ENCODE measurements around the gene SMAD5. TPM values are rescaled to one million over a fixed set of nuclear protein-coding genes. Genes with fewer than 3 reads are reported as not detected.

SMAD5 gene
- total RNA-seq, 1 donor from 2014 or later = 68.5 TPM

GRCh38 chr5:136222580-136223235 is 90.1 kb downstream of the SMAD5 start:
- Mint-ChIP-seq H3K27me3 (ENCODE audit: unreplicated experiment) (peaks cover 4% of the 10 kb centered on the region), H3K4me1 (ENCODE audit: unreplicated experiment) (no peaks in the 10 kb centered on the region), H3K9me3 (ENCODE audit: unreplicated experiment) (peaks cover 3% of the 10 kb centered on the region), H3K4me3 (ENCODE audit: unreplicated experiment) (no peak overlapping the region), H3K27ac (ENCODE audit: unreplicated experiment) (no peak overlapping the region), H3K36me3 (ENCODE audit: low read depth, unreplicated experiment) (peaks cover 8% of the 10 kb centered on the region)
- no peak for DNase-seq (ENCODE audit: low spot score)
- TF ChIP-seq CTCF (IDR thresholded peaks at IDR 0.05; ENCODE audit: unreplicated experiment) = no peak

- H3K36me3 Mint-ChIP-seq (ENCODE audit: low read depth, unreplicated experiment) = no peaks in the 10 kb centered on the region
- DNase-seq (ENCODE audit: low spot score) = no peak
- no peaks in the 10 kb centered on the region for H3K9me3 Mint-ChIP-seq (ENCODE audit: unreplicated experiment)
- H3K4me1 Mint-ChIP-seq (ENCODE audit: unreplicated experiment) = no peaks in the 10 kb centered on the region
- H3K27ac Mint-ChIP-seq (ENCODE audit: unreplicated experiment) = no peak overlapping the region
- no peak overlapping the region for H3K4me3 Mint-ChIP-seq (ENCODE audit: unreplicated experiment)
- TF ChIP-seq CTCF (IDR thresholded peaks at IDR 0.05; ENCODE audit: unreplicated experiment) = no peak
- H3K27me3 Mint-ChIP-seq (ENCODE audit: unreplicated experiment) = no peaks in the 10 kb centered on the region
Measured at GRCh38 chr5:136225796-136226195, 93.2 kb downstream of the SMAD5 start.

GRCh38 chr5:136226401-136226800 is 93.8 kb downstream of the SMAD5 start:
- no peak overlapping the region for H3K4me3 Mint-ChIP-seq (ENCODE audit: unreplicated experiment)
- no peaks in the 10 kb centered on the region for H3K4me1 Mint-ChIP-seq (ENCODE audit: unreplicated experiment)
- H3K9me3 Mint-ChIP-seq (ENCODE audit: unreplicated experiment) = no peaks in the 10 kb centered on the region
- no peaks in the 10 kb centered on the region for H3K36me3 Mint-ChIP-seq (ENCODE audit: low read depth, unreplicated experiment)
- TF ChIP-seq CTCF (IDR thresholded peaks at IDR 0.05; ENCODE audit: unreplicated experiment) = no peak
- no peak for DNase-seq (ENCODE audit: low spot score)
- no peak overlapping the region for H3K27ac Mint-ChIP-seq (ENCODE audit: unreplicated experiment)
- H3K27me3 Mint-ChIP-seq (ENCODE audit: unreplicated experiment) = no peaks in the 10 kb centered on the region

GRCh38 chr5:136228136-136228757 is 95.6 kb downstream of the SMAD5 start:
- H3K4me3 Mint-ChIP-seq (ENCODE audit: unreplicated experiment) = no peak overlapping the region
- no peak overlapping the region for H3K27ac Mint-ChIP-seq (ENCODE audit: unreplicated experiment)
- H3K9me3 Mint-ChIP-seq (ENCODE audit: unreplicated experiment) = no peaks in the 10 kb centered on the region
- no peak for DNase-seq (ENCODE audit: low spot score)
- H3K36me3 Mint-ChIP-seq (ENCODE audit: low read depth, unreplicated experiment) = no peaks in the 10 kb centered on the region
- TF ChIP-seq CTCF (IDR thresholded peaks at IDR 0.05; ENCODE audit: unreplicated experiment) = no peak
- no peaks in the 10 kb centered on the region for H3K4me1 Mint-ChIP-seq (ENCODE audit: unreplicated experiment)
- peaks cover 1% of the 10 kb centered on the region for H3K27me3 Mint-ChIP-seq (ENCODE audit: unreplicated experiment)

GRCh38 chr5:136230176-136230575 is 97.5 kb downstream of the SMAD5 start:
- no peak for DNase-seq (ENCODE audit: low spot score)
- Mint-ChIP-seq H3K9me3 (ENCODE audit: unreplicated experiment) (no peaks in the 10 kb centered on the region), H3K4me3 (ENCODE audit: unreplicated experiment) (no peak overlapping the region), H3K27me3 (ENCODE audit: unreplicated experiment) (peaks cover 1% of the 10 kb centered on the region), H3K36me3 (ENCODE audit: low read depth, unreplicated experiment) (no peaks in the 10 kb centered on the region), H3K27ac (ENCODE audit: unreplicated experiment) (no peak overlapping the region), H3K4me1 (ENCODE audit: unreplicated experiment) (no peaks in the 10 kb centered on the region)
- no peak for TF ChIP-seq CTCF (IDR thresholded peaks at IDR 0.05; ENCODE audit: unreplicated experiment)

Data from endothelial cell (in vitro differentiated cells).